Activated T-cell treated with anti-CD3 and anti-CD28 coated beads for 48 hours (primary cell): ENCODE data around the gene FAT4.

Experiments
- DNase-seq: peaks from one replicate; pipeline ENCODE4 v3.0.0-alpha.2; 2020; ENCODE audit warnings: low read depth

The FAT4 gene

GRCh38 chr4:125314676-125315575, at the start of gene FAT4:
TSS of gene FAT4 (plus strand) at chr4:125314955. CDS start at chr4:125316412, 1,457 bp downstream.
- peak; percentile 39 for DNase-seq

- no peak for DNase-seq
Observed at GRCh38 chr4:125265846-125266245, 48.9 kb upstream of the FAT4 start.

- no peak for DNase-seq
Observed at GRCh38 chr4:125266901-125267604, 47.7 kb upstream of the FAT4 start.

- no peak for DNase-seq
Observed at GRCh38 chr4:125267630-125268029, 47.1 kb upstream of the FAT4 start.

GRCh38 chr4:125268068-125268755, 46.5 kb upstream of the FAT4 start:
- DNase-seq: no peak

GRCh38 chr4:125276811-125277210, 37.9 kb upstream of the FAT4 start:
- no peak for DNase-seq

- no peak for DNase-seq
Observed at GRCh38 chr4:125277790-125278189, 37.0 kb upstream of the FAT4 start.

- no peak for DNase-seq
Observed at GRCh38 chr4:125280892-125281403, 33.8 kb upstream of the FAT4 start.

GRCh38 chr4:125283707-125284279, 31.0 kb upstream of the FAT4 start:
- DNase-seq: no peak

GRCh38 chr4:125297116-125297515, 17.6 kb upstream of the FAT4 start:
- no peak for DNase-seq

GRCh38 chr4:125303058-125303457, 11.7 kb upstream of the FAT4 start:
- no peak for DNase-seq

GRCh38 chr4:125303821-125304220, 10.9 kb upstream of the FAT4 start:
- no peak for DNase-seq

- DNase-seq: no peak
Observed at GRCh38 chr4:125306112-125306511, 8.6 kb upstream of the FAT4 start.

GRCh38 chr4:125306533-125306932, 8.2 kb upstream of the FAT4 start:
- DNase-seq: no peak

GRCh38 chr4:125311503-125311902, 3.3 kb upstream of the FAT4 start:
- no peak for DNase-seq

- DNase-seq: no peak
Observed at GRCh38 chr4:125313497-125313896, 1.3 kb upstream of the FAT4 start.

- DNase-seq: no peak
Observed at GRCh38 chr4:125313989-125314667, 627 bp upstream of the FAT4 start.

GRCh38 chr4:125315576-125316400, 1.0 kb downstream of the FAT4 start:
- peak; percentile 8 for DNase-seq

GRCh38 chr4:125316401-125316790, 1.6 kb downstream of the FAT4 start:
- DNase-seq: peak; percentile 4

- peak; percentile 0 for DNase-seq
Observed at GRCh38 chr4:125316791-125317524, 2.2 kb downstream of the FAT4 start.
